Erythroblast (primary cell): ENCODE results near the gene COL25A1.

ENCODE experiments used
- GATA1 ChIP-seq: IDR thresholded peaks from 2 replicates; pipeline ENCODE4 v1.6.1; 2011; ENCODE audit warnings: low read depth, mild to moderate bottlenecking, control low read depth, low read length, moderate library complexity
- POLR2A ChIP-seq: IDR thresholded peaks from 2 replicates; pipeline ENCODE4 v1.6.1; 2011; ENCODE audit warnings: mild to moderate bottlenecking, low read length

DNA sequence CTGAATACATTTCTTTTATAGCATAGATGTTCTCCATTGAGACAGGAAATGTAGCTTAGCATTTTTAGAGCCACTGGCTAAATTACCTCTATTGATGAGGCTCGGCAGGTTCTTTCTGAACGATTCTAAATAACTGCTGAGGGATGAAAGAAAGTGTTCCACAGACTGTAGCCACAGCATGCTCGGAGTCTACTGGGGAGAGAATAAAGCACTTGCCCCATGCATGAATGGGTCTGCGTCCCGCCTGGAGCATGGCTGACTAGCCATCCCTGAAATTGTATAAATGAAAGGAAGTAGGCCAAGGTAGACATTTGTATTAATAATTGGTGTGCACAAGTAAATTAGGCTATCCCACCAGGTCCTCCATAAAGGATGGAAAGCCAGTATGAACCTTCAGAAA, 269.8 kb downstream of the COL25A1 start:
- TF ChIP-seq POLR2A (no peak), GATA1 (no peak)
